Endothelial cell of umbilical vein (primary cell): ENCODE data around the gene DOCK8. TPM values are rescaled to one million over a fixed set of nuclear protein-coding genes. Genes with fewer than 3 reads are reported as not detected.

Experiments
- BruUV-seq: library from RNA; stranded (reverse); fragments of 400-500 nt; replicated peaks from 2 replicates; lab custom pipeline; 2021; lab: Mats Ljungman, UMichigan
- CTCF ChIA-PET: fragments of 300-600, 350-600 bp; sonication (Branson Sonifier 250); formaldehyde crosslinking; loops from one replicate; lab custom pipeline; 2021; ENCODE audit warnings: antibody characterized with exemption, inconsistent platforms; lab: Charles Lee
- POLR2A ChIA-PET: fragments of 300-600, 350-600 bp; sonication (Branson Sonifier 250); formaldehyde crosslinking; loops from one replicate; lab custom pipeline; 2021; ENCODE audit warnings: antibody characterized with exemption, inconsistent platforms; lab: Charles Lee
- DNase-seq: peaks from one replicate; pipeline ENCODE4 v3.0.0-alpha.2; 2011; ENCODE audit warnings: low read depth, low spot score
- FAIRE-seq: peaks from 2 replicates; lab custom pipeline; 2011; peaks lifted over from hg19 to GRCh38; lab: Jason Lieb, UNC
- H2AFZ ChIP-seq: 2 replicates; pipeline ENCODE4 v1.6.0; 2012; ENCODE audit warnings: low read depth, low read length, control low read depth, inconsistent platforms
- H3K27ac ChIP-seq: 2 replicates; pipeline ENCODE4 v1.5.1; 2011; ENCODE audit warnings: low read depth, mild to moderate bottlenecking, control low read depth, low read length, moderate library complexity; ENCODE audit not compliant: insufficient read depth
- H3K27me3 ChIP-seq, 2 experiments: 2 replicates each; pipeline versions ENCODE4 v1.6.0 to v1.6.1; 2011; ENCODE audit warnings: low read length in 2 of 2, mixed read lengths in 1 of 2; ENCODE audit not compliant: control insufficient read depth in 2 of 2, insufficient read depth in 2 of 2
- H3K36me3 ChIP-seq, 2 experiments: 2 replicates in 1 of 2; 3 replicates in 1 of 2; pipeline ENCODE4 v1.5.1; 2011; ENCODE audit warnings: low read length in 2 of 2, mild to moderate bottlenecking in 1 of 2, moderate library complexity in 1 of 2; ENCODE audit not compliant: control insufficient read depth in 2 of 2, insufficient read depth in 2 of 2; ENCODE audit errors: extremely low read depth in 1 of 2
- H3K4me1 ChIP-seq: 3 replicates; pipeline ENCODE4 v1.5.1; 2011; ENCODE audit warnings: mild to moderate bottlenecking, low read length; ENCODE audit not compliant: control insufficient read depth, insufficient read depth; ENCODE audit errors: extremely low read depth
- H3K4me2 ChIP-seq: 2 replicates; pipeline ENCODE4 v1.6.1; 2011; ENCODE audit warnings: low read length, control low read depth, mixed read lengths; ENCODE audit not compliant: insufficient read depth
- H3K4me3 ChIP-seq, 3 experiments: fragments of 200-600 bp in 1 of 3; sonication (generic), shearing (Covaris generic) in 1 of 3; replicated peaks in 1 of 3; 2 replicates each; pipeline ENCODE4 v1.5.1; 2011 to 2016; ENCODE audit warnings: control low read depth in 3 of 3, low read length in 3 of 3, mild to moderate bottlenecking in 2 of 3, inconsistent platforms in 1 of 3, low read depth in 1 of 3, moderate library complexity in 1 of 3; ENCODE audit not compliant: insufficient read depth in 1 of 3
- H3K79me2 ChIP-seq: 2 replicates; pipeline ENCODE4 v1.6.0; 2012; ENCODE audit warnings: low read length, inconsistent platforms; ENCODE audit not compliant: control insufficient read depth, insufficient read depth
- H3K9ac ChIP-seq: replicated peaks from 2 replicates; pipeline ENCODE3; 2011; ENCODE audit warnings: low read length, control low read depth; ENCODE audit not compliant: insufficient read depth; ENCODE audit errors: extremely low read depth
- H3K9me1 ChIP-seq: replicated peaks from 3 replicates; pipeline ENCODE4 v1.6.0; 2011; ENCODE audit warnings: mild to moderate bottlenecking, low read length; ENCODE audit not compliant: control insufficient read depth, insufficient read depth; ENCODE audit errors: extremely low read depth
- H3K9me3 ChIP-seq: replicated peaks from 2 replicates; pipeline ENCODE4 v1.5.1; 2012; ENCODE audit warnings: low read length, inconsistent platforms; ENCODE audit not compliant: control insufficient read depth, insufficient read depth
- H4K20me1 ChIP-seq: replicated peaks from 2 replicates; pipeline ENCODE3; 2011; ENCODE audit warnings: mild to moderate bottlenecking, low read length; ENCODE audit not compliant: control insufficient read depth, insufficient read depth; ENCODE audit errors: extremely low read depth
- EZH2 ChIP-seq: IDR thresholded peaks from 2 replicates; pipeline ENCODE4 v1.6.1; 2012; ENCODE audit warnings: borderline replicate concordance, low read depth, mild to moderate bottlenecking, moderate library complexity, low read length, inconsistent platforms; ENCODE audit not compliant: severe bottlenecking
- FOS ChIP-seq: IDR thresholded peaks from 2 replicates; pipeline ENCODE4 v1.6.1; 2011; ENCODE audit warnings: mild to moderate bottlenecking, low read length, moderate library complexity, borderline replicate concordance; ENCODE audit not compliant: insufficient read depth
- GATA2 ChIP-seq: IDR thresholded peaks from 2 replicates; pipeline ENCODE4 v1.7.0; 2011; ENCODE audit warnings: low read depth, mild to moderate bottlenecking, moderate library complexity, mixed read lengths, low read length; ENCODE audit not compliant: insufficient read length, insufficient read depth
- MYC ChIP-seq: IDR thresholded peaks from one replicate; pipeline ENCODE4 v1.6.1; 2011; ENCODE audit warnings: mild to moderate bottlenecking, low read depth, low read length
- POLR2A ChIP-seq: IDR thresholded peaks from 2 replicates; pipeline ENCODE4 v1.6.1; 2012; ENCODE audit warnings: low read depth, mild to moderate bottlenecking, control low read depth, low read length
- POLR2AphosphoS5 ChIP-seq: IDR thresholded peaks from 2 replicates; pipeline ENCODE4 v1.6.1; 2012; ENCODE audit warnings: low read depth, mild to moderate bottlenecking, control low read depth, low read length, moderate library complexity; ENCODE audit not compliant: insufficient read depth
- dilution Hi-C: fragments of 300-500 bp; cut with MboI; formaldehyde crosslinking; loops from one replicate; pipeline ENCODE4 v1.15.0; 2019; ENCODE audit warnings: low sequenced_read_pairs; ENCODE audit not compliant: extremely low pct_ligation_motif_present
- intact Hi-C: fragments of 100-400 bp; cut with micrococcal nuclease; formaldehyde crosslinking; loops from one replicate; pipeline ENCODE4 v1.10.0; 2022
- polyA plus RNA-seq, 4 experiments: library from polyadenylated mRNA; depleted of rRNA in 3 of 4; stranded (reverse) in 3 of 4; unstranded in 1 of 4; fragments of >200 nt; gene quantifications; 2 replicates each; pipeline versions ENCODE4 v1.2.1 to v1.2.3, GENCODE V29; 2011 to 2012; ENCODE audit warnings: missing spikeins in 1 of 4
- total RNA-seq: library from RNA; stranded (reverse); gene quantifications from 2 replicates; pipeline ENCODE4 v1.2.3, GENCODE V29; 2021
- TF ChIP-seq, protein P1 (sequence below), 2 donors: IDR thresholded peaks; 1 replicate in 1 of 2; 2 replicates in 1 of 2; pipeline ENCODE4 v1.5.1; 2011; ENCODE audit warnings: low read length in 2 of 2, mild to moderate bottlenecking in 2 of 2, moderate library complexity in 2 of 2, control low read depth in 1 of 2, inconsistent platforms in 1 of 2, low read depth in 1 of 2; ENCODE audit not compliant: insufficient read depth in 1 of 2; ENCODE audit errors: extremely low read depth in 1 of 2

Gene DOCK8
- total and polyA plus RNA-seq, 2 donors (not counting 3 experiments of a cell fraction or from before 2014, with no cell fraction given) = 0.54 to 1.3 TPM

DNA sequence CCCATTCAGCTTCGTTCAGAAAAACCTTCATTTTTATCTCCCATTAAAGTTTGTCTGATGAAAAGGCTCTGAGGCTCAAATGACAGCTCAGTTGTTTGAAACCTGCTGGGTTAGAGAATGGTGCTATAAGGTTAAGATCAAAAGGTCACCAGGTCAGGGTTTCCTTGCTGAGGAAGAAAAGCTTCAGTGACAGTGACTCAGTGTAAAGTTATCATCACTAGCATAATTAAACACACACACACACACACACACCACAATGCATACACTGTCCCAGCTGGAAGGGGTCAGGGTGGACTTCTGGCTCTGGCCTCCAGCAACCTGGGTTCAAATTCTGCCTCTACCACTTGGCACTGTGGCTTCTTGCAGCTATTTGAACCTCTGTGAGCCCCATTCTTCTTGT, 281.1 kb downstream of the DOCK8 start:
- Histone ChIP-seq H3K9me1 (no peaks in the 10 kb centered on the region), H3K27me3 (peaks cover 9 to 17% of the 10 kb centered on the region in 2 experiments), H3K9me3 (no peaks in the 10 kb centered on the region), H2AFZ (no peak overlapping the region), H3K79me2 (no peaks in the 10 kb centered on the region), H3K9ac (no peak overlapping the region), H3K4me2 (no peak overlapping the region), H3K36me3 (no peaks in the 10 kb centered on the region), H4K20me1 (no peaks in the 10 kb centered on the region), H3K27ac (no peak overlapping the region), H3K4me1 (no peaks in the 10 kb centered on the region), H3K4me3 (no peak overlapping the region)
- no TSS peak for BruUV-seq
- intact Hi-C loops = no loop called here
- no peak for DNase-seq
- no peak for FAIRE-seq
- ChIA-PET CTCF (interaction anchor here (1.4 to 1.7 kb wide), 3 partner anchors 8 to 39 kb away, joined by 3 to 7 read pairs (median 3); partner anchors contain the start of gene KANK1), POLR2A (no interaction called here)
- TF ChIP-seq FOS (no peak), EZH2 (no peak), MYC (no peak), POLR2AphosphoS5 (no peak)
- dilution Hi-C loops = no loop called here

DNA sequence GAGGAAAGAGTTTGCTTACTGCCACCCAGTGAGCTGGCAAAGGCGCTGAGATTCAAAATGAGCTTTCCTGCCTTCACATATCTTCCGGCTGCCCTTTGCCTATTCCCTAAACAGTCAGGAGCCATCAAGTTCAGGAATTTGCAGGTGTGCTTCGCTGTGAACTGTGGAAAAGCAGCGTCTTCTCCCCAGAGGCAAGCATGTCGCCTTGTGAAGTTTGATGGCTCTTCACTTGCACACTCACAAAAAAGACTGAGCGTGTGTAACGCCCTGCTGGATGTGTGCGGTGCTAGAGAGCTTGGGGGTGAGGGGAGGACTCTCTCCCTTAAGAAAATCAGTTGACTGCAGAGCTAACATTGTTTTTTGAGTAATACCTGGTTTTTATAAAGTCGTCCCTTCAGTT, 288.7 kb downstream of the DOCK8 start:
- H3K9ac ChIP-seq = no peak overlapping the region
- FAIRE-seq = no peak
- no peak for TF ChIP-seq POLR2AphosphoS5
- no peak for TF ChIP-seq FOS
- no peak for TF ChIP-seq EZH2
- TF ChIP-seq, protein P1, sequence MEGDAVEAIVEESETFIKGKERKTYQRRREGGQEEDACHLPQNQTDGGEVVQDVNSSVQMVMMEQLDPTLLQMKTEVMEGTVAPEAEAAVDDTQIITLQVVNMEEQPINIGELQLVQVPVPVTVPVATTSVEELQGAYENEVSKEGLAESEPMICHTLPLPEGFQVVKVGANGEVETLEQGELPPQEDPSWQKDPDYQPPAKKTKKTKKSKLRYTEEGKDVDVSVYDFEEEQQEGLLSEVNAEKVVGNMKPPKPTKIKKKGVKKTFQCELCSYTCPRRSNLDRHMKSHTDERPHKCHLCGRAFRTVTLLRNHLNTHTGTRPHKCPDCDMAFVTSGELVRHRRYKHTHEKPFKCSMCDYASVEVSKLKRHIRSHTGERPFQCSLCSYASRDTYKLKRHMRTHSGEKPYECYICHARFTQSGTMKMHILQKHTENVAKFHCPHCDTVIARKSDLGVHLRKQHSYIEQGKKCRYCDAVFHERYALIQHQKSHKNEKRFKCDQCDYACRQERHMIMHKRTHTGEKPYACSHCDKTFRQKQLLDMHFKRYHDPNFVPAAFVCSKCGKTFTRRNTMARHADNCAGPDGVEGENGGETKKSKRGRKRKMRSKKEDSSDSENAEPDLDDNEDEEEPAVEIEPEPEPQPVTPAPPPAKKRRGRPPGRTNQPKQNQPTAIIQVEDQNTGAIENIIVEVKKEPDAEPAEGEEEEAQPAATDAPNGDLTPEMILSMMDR (IDR thresholded peaks at IDR 0.05; ENCODE audit: extremely low read depth in 1 of 2, insufficient read depth in 1 of 2, low read depth in 1 of 2, low read length in 2 of 2) = no peak
- no peak for TF ChIP-seq GATA2
- TF ChIP-seq POLR2A = no peak
- no peak for DNase-seq
- H3K4me3 ChIP-seq = no peak overlapping the region
- no peak overlapping the region for H2AFZ ChIP-seq
- dilution Hi-C loops (no loop called here), intact Hi-C loops (no loop called here)
- no TSS peak for BruUV-seq
- CTCF ChIA-PET = interaction anchor here (0.9 to 2.3 kb wide), 4 partner anchors 8 to 253 kb away, joined by 3 to 7 read pairs (median 5); no protein-coding TSS in a partner anchor
- H3K4me1 ChIP-seq = peaks cover 4% of the 10 kb centered on the region
- H3K27ac ChIP-seq = no peak overlapping the region
- H4K20me1 ChIP-seq = no peaks in the 10 kb centered on the region
- no peaks in the 10 kb centered on the region for H3K9me1 ChIP-seq
- no peaks in the 10 kb centered on the region for H3K9me3 ChIP-seq
- POLR2A ChIA-PET = interaction anchor here (0.6 kb wide), 1 partner anchor 182 kb away, joined by 3 read pairs; no protein-coding TSS in a partner anchor
- H3K36me3 ChIP-seq = no peaks in the 10 kb centered on the region
- H3K79me2 ChIP-seq = no peaks in the 10 kb centered on the region
- peaks cover 16 to 36% of the 10 kb centered on the region in 2 experiments for H3K27me3 ChIP-seq
- no peak overlapping the region for H3K4me2 ChIP-seq
